Ovary (tissue), 9 donors: Measurements from ENCODE around the gene SACM1L. TPM values are rescaled to one million over a fixed set of nuclear protein-coding genes. Genes with fewer than 3 reads are reported as not detected.

Experiments
- DNase-seq, 5 donors: peaks; one replicate each; pipeline ENCODE4 v3.0.0-alpha.2; 2019 to 2020
- H3K27ac ChIP-seq, 2 donors: fragments of 200-600 bp; one replicate each; pipeline versions ENCODE4 v1.5.1 to v1.8.0; 2019 to 2022
- H3K27me3 ChIP-seq: fragments of 200-600 bp; one replicate; pipeline ENCODE4 v1.8.0; 2022
- H3K36me3 ChIP-seq: fragments of 200-600 bp; sonication (generic); one replicate; pipeline ENCODE4 v1.5.1; 2019
- H3K4me1 ChIP-seq: one replicate; pipeline ENCODE4 v1.8.1; 2013; ENCODE audit warnings: mild to moderate bottlenecking, moderate library complexity; ENCODE audit not compliant: insufficient read depth
- H3K4me3 ChIP-seq: fragments of 200-600 bp; sonication (generic); one replicate; pipeline ENCODE4 v1.5.1; 2017
- H3K9me3 ChIP-seq, 2 donors: fragments of 200-600 bp in 1 of 2; sonication (generic) in 1 of 2; one replicate each; pipeline versions ENCODE4 v1.5.1 to v1.8.1; 2013 to 2019; ENCODE audit warnings: mild to moderate bottlenecking in 1 of 2, moderate library complexity in 1 of 2
- CTCF ChIP-seq, 3 donors: fragments of 450-650 bp in 2 of 3; fragments of 200-600 bp in 1 of 3; IDR thresholded peaks; one replicate each; pipeline versions ENCODE4 v1.5.1 to v1.8.0; 2016 to 2022; ENCODE audit warnings: antibody characterized with exemption in 3 of 3, mild to moderate bottlenecking in 1 of 3
- EP300 ChIP-seq: sonication (generic); formaldehyde crosslinking; IDR thresholded peaks from one replicate; pipeline ENCODE4 v1.6.1; 2017; ENCODE audit warnings: antibody characterized with exemption
- POLR2A ChIP-seq: fragments of 450-650 bp; IDR thresholded peaks from one replicate; pipeline ENCODE4 v1.6.1; 2017; ENCODE audit warnings: antibody characterized with exemption, mild to moderate bottlenecking, moderate library complexity
- WGBS, 3 donors: extraction: QIAGEN DNeasy Blood & Tissue Kit in 1 of 3; methylation state at CpG; one replicate each; pipeline versions ENCODE4 v1.1.5 to v1.1.7; 2013 to 2017; 5-methylcytosine and 5-hydroxymethylcytosine counted together
- intact Hi-C, 4 donors: fragments of 100-400 bp; cut with DNase I; formaldehyde crosslinking; loops; one replicate each; pipeline versions ENCODE4 v1.11.0 to v1.15.1; 2022 to 2023
- polyA plus RNA-seq, 2 donors: library from polyadenylated mRNA; stranded (reverse); fragments of 200-250 nt in 1 of 2; fragments of 350-450 nt in 1 of 2; fragmentation: Illumina TruSeq in 1 of 2; extraction: RNeasy Lipid Tissue Mini Kit (QIAGEN cat#74804) in 1 of 2; gene quantifications; one replicate each; pipeline ENCODE4 v1.2.3, GENCODE V29; 2013 to 2014
- total RNA-seq, 7 donors: library from RNA; depleted of rRNA in 2 of 7; stranded (reverse); fragments of >200 nt in 2 of 7; fragmentation: NEBNext Ultra II Directional in 3 of 7; extraction: Animal tissue kit (Norgen Biotek cat#: 25700) in 3 of 7; gene quantifications; one replicate each; pipeline versions ENCODE4 v1.1.0 to v1.2.4, GENCODE V29; 2016 to 2023
- donor health status: DM: no; HTN: no; CAD: no; lungs with moderate emphysema.
- donor health status: DM: no; HTN: no; CAD: no.
- donor health status: Bipolar disorder and iron deficiency.
- donor health status: DM: yes; HTN: yes; CAD: no.
- donor health status: DM: no; HTN: no; CAD: no.
- donor health status: DM: yes; HTN: yes; CAD: no.

SACM1L gene
- total and polyA plus RNA-seq, 9 donors = 19.0 to 47.3 (median 32.1) TPM

GRCh38 chr3:45781841-45782240, 92.6 kb downstream of the SACM1L start:
- Histone ChIP-seq H3K4me1 (no peaks in the 10 kb centered on the region), H3K27me3 (no peaks in the 10 kb centered on the region), H3K36me3 (no peaks in the 10 kb centered on the region), H3K27ac (no peak overlapping the region), H3K9me3 (no peaks in the 10 kb centered on the region), H3K4me3 (no peak overlapping the region)
- TF ChIP-seq EP300 (no peak), POLR2A (no peak), CTCF (IDR thresholded peaks at IDR 0.05) (no peak)
- no peak for DNase-seq
- intact Hi-C loops = no loop called here
- 94 to 95% (median 94%) methylated on average over 12 of the region's 12 CpGs for WGBS, 3 donors

- Histone ChIP-seq H3K4me3 (no peak overlapping the region), H3K27ac (no peak overlapping the region), H3K9me3 (no peaks in the 10 kb centered on the region), H3K4me1 (no peaks in the 10 kb centered on the region), H3K36me3 (no peaks in the 10 kb centered on the region), H3K27me3 (no peaks in the 10 kb centered on the region)
- no peak for DNase-seq
- intact Hi-C loops = no loop called here
- TF ChIP-seq EP300 (no peak), CTCF (IDR thresholded peaks at IDR 0.05) (no peak), POLR2A (no peak)
- 89 to 90% (median 89%) methylated on average over 3 of the region's 3 CpGs for WGBS, 3 donors
Measured at GRCh38 chr3:45782381-45782780, 93.2 kb downstream of the SACM1L start.

- no peak for DNase-seq
- intact Hi-C loops = no loop called here
- Histone ChIP-seq H3K4me1 (no peaks in the 10 kb centered on the region), H3K36me3 (no peaks in the 10 kb centered on the region), H3K27ac (no peak overlapping the region), H3K27me3 (no peaks in the 10 kb centered on the region), H3K9me3 (no peaks in the 10 kb centered on the region), H3K4me3 (no peak overlapping the region)
- TF ChIP-seq EP300 = no peak
- TF ChIP-seq POLR2A = no peak
- no peak for TF ChIP-seq CTCF (IDR thresholded peaks at IDR 0.05)
- 92 to 94% (median 94%) methylated on average over 3 of the region's 3 CpGs for WGBS, 3 donors
Measured at GRCh38 chr3:45783667-45784066, 94.5 kb downstream of the SACM1L start.

GRCh38 chr3:45785605-45786150, 96.5 kb downstream of the SACM1L start:
- Histone ChIP-seq H3K27ac (no peak overlapping the region), H3K9me3 (no peaks in the 10 kb centered on the region), H3K4me3 (no peak overlapping the region), H3K27me3 (no peaks in the 10 kb centered on the region), H3K36me3 (no peaks in the 10 kb centered on the region), H3K4me1 (no peaks in the 10 kb centered on the region)
- 45 to 67% (median 60%) methylated on average over 3 of the region's 3 CpGs for WGBS, 3 donors
- no peak for DNase-seq
- intact Hi-C loops = no loop called here
- TF ChIP-seq POLR2A (no peak), CTCF (IDR thresholded peaks at IDR 0.05) (no peak), EP300 (no peak)
